SKM-1 treated with dmso at 0.1 percent for 144 hours (cell line): ENCODE results near the gene TBX3.

Experiments used
- DNase-seq: peaks from one replicate; lab custom pipeline; 2025; ENCODE audit not compliant: unreplicated experiment; lab: John Stamatoyannopoulos, UW

The TBX3 gene

GRCh38 chr12:114668886-114669288 lies 15.1 kb downstream of the TBX3 start:
- no peak for DNase-seq

- no peak for DNase-seq
Observed at GRCh38 chr12:114668151-114668885, 15.7 kb downstream of the TBX3 start.

- DNase-seq = no peak
Observed at GRCh38 chr12:114667669-114668150, 16.3 kb downstream of the TBX3 start.

GRCh38 chr12:114666746-114667668 lies 17.0 kb downstream of the TBX3 start:
- DNase-seq = no peak

GRCh38 chr12:114665411-114666260 lies 18.3 kb downstream of the TBX3 start:
- DNase-seq = no peak

- DNase-seq = no peak
Observed at GRCh38 chr12:114664651-114665320, 19.2 kb downstream of the TBX3 start.

- no peak for DNase-seq
Observed at GRCh38 chr12:114662512-114663177, 21.3 kb downstream of the TBX3 start.

- no peak for DNase-seq
Observed at GRCh38 chr12:114661245-114661644, 22.7 kb downstream of the TBX3 start.

GRCh38 chr12:114659084-114659483 lies 24.9 kb downstream of the TBX3 start:
- no peak for DNase-seq

GRCh38 chr12:114658002-114658441 lies 26.0 kb downstream of the TBX3 start:
- DNase-seq = no peak

- DNase-seq = no peak
Observed at GRCh38 chr12:114657597-114657920, 26.4 kb downstream of the TBX3 start.

- no peak for DNase-seq
Observed at GRCh38 chr12:114656906-114657596, 26.9 kb downstream of the TBX3 start.

- DNase-seq = no peak
Observed at GRCh38 chr12:114655934-114656749, 27.8 kb downstream of the TBX3 start.

GRCh38 chr12:114649585-114649984 lies 34.4 kb downstream of the TBX3 start:
- no peak for DNase-seq

GRCh38 chr12:114648711-114649110 lies 35.3 kb downstream of the TBX3 start:
- DNase-seq = no peak

GRCh38 chr12:114638790-114639435 lies 45.1 kb downstream of the TBX3 start:
- no peak for DNase-seq

GRCh38 chr12:114636723-114637480 lies 47.1 kb downstream of the TBX3 start:
- no peak for DNase-seq
